ENCODE data around the gene PRSS27.

- no peak for TF ChIP-seq EP300 (IDR thresholded peaks at IDR 0.05; ENCODE audit: borderline replicate concordance in 1 of 2, low read depth in 1 of 2, low read length in 1 of 2)
- TF ChIP-seq CTCF (IDR thresholded peaks at IDR 0.05), result no peak
- TF ChIP-seq TCF12 (IDR thresholded peaks at IDR 0.05), result no peak
- no peak for TF ChIP-seq ZBTB33 (IDR thresholded peaks at IDR 0.05; ENCODE audit: borderline replicate concordance, low read depth)
- TF ChIP-seq YY1 (IDR thresholded peaks at IDR 0.05; ENCODE audit: low read depth), result no peak
- TF ChIP-seq USF2 (IDR thresholded peaks at IDR 0.05; ENCODE audit: borderline replicate concordance, low read depth, low read length), result no peak
- TF ChIP-seq IRF3 (IDR thresholded peaks at IDR 0.05; ENCODE audit: low read depth, low read length), result no peak
- TF ChIP-seq SMC3 (IDR thresholded peaks at IDR 0.05; ENCODE audit: low read depth, low read length), result no peak
Measured at GRCh38 chr16:2769675-2770056, 49.6 kb upstream of the PRSS27 start.
